Jurkat, Clone E6-1 (cell line): Measurements from ENCODE around the gene CGB7.
"Not testable (repeated sequence)": the region's sequence is repeated elsewhere in the genome, so short reads cannot be mapped to it uniquely, and the experiment has no call there.

Experiments
- DNase-seq: peaks from one replicate; pipeline ENCODE4 v3.0.0-alpha.2; 2011; ENCODE audit warnings: low read depth, low spot score
- H3K4me3 ChIP-seq: 2 replicates; pipeline ENCODE4 v1.5.1; 2011; ENCODE audit warnings: mild to moderate bottlenecking, low read length, control low read depth, moderate library complexity

CGB7 gene

DNA sequence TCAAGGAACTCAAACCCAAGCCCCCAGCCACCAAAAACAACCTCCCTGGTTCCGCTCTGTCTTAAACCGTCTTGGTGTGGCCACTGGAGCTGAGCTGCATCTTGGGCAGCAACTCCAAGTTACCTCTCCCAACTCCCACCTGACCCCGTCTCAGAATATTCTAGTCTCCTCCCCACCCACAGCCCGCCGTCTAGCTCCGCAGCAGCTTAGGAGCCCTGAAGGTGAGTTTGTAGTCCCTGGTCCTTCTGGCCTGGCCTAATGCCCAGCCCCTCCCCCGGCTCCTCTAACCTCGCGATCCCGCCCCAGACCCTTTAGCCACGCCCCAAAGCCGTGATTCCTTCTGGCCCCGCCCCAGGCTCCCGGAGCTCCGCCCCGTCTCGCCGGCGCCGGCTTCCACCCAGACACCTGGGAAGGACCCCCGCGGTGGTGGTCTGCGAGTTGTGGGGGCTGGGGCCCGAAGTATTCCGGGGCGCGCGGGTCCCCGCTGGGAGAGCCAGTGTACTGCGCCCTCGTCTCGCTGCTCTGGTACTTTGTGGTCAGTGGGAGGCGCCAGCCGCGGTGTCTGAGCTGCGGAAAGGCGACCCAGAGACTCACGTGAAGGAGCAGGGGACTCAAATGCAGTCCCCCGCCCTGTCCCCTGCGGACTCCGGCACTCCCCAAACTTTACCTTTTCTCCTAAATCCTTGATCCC is 38.2 kb downstream of the CGB7 start:
- DNase-seq: no peak
- H3K4me3 ChIP-seq: no peak overlapping the region

DNA sequence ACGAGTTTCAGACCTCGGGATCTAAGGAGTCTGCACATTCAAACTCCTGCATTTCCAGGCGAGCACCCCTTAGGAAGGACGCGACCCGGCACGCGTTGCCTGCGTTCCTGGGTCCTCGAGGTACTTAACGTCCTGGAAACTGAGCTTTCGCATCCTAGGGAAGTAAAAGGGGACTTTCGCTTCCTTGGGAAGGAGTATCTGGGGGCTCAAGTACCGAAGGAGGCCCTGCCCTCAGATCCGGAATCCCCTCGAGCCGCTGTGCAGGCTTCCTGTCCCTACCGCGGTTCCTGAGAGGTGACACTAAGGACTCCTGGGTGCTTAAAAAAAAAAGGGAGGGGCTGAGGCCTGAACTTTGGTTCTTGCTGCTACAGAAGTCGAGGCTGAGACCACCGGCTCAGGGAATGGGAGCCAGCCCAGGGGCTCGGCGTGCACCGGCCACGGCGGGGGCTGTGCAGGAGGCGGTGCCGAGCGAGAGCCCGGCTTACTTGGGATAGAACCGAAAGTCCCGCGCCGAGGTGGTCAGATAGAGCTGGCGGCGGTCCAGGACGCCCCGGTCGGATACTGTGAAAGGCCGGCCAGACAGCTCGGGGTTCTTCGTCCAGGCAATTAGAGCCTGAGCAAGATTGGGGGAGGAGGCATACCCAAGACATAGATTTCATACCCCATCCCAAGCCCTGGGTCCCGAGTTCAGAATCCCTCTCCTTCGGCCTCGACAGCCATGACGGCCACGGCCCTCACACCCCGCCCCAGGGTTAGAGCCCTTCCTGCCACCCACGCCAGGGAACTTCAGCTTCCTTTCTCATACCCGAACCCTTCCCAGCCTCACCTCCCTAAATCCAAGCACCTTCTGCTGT is 38.9 kb downstream of the CGB7 start:
- DNase-seq, H3K4me3 ChIP-seq: not testable (repeated sequence)

DNA sequence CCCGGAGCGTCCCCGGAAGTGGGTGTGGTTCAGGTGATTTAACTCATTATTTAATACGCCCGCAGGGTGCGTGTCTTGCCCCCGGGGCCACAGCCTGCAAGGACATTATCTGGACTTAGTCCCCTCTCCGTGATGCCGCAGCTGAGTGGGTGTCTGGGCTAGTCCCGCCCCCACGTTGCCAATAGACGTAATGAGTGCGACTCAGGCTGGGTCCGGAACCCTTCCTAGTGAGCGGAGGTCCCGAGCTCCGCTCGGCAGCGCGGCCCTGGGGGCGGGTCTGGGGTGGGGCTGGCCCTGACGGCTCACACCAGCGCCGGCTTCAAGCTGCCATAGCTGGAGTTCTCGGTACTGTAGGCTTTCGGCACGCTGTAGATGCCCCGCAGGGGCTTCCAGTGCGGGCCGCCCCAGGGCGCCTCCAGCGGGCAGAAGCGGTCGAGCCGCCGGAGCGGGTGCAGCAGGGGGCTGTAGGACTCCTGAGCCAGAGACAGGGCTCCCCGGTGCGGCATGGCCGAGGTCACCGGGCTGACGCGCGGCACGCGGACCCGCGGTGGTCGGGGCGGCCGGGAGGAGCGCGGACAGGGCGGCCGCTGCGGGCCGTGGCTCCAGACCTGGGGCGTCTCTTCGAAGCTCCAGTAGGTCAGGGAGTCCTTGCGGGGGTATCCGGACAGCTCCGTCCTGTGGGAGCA is 39.7 kb downstream of the CGB7 start:
- no peak overlapping the region for H3K4me3 ChIP-seq
- no peak for DNase-seq

DNA sequence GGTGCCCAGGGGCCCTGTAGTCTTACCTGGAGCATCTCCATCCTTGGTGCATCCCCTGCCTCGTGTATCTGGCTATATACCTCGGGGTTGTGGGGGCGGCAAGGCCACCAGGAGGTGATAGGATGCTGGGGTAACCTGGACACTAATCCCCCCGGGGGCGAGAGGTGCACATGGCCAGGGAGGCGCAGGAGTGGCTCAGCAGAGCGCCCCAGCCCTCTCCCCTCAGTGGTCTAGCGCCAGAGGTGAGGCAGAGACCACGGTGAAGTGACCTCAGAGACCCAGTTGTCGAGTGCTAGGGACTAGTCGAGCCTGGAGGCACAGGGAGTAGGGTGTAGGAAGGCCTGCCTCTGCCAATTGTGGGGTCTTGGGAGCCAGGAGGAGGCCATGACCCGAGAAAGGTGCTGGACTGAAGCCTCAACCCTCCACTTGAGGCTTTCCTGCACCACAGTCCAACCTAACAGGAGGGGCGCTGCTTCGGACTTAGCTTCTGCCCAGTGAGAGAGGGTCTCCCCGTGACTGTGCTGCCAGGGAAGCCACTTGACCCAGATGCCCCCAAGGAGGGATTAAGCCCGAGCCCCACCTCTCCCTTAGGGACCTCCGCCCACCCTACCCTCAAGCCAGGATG is 40.4 kb downstream of the CGB7 start, which contains the start of gene LHB:
LHB (minus strand) TSS at position 51 of the 625 bp plus-strand sequence; CDS start at position 41, 10 bp downstream.
- H3K4me3 ChIP-seq: no peak within 1 kb of the TSS
- DNase-seq: no peak

DNA sequence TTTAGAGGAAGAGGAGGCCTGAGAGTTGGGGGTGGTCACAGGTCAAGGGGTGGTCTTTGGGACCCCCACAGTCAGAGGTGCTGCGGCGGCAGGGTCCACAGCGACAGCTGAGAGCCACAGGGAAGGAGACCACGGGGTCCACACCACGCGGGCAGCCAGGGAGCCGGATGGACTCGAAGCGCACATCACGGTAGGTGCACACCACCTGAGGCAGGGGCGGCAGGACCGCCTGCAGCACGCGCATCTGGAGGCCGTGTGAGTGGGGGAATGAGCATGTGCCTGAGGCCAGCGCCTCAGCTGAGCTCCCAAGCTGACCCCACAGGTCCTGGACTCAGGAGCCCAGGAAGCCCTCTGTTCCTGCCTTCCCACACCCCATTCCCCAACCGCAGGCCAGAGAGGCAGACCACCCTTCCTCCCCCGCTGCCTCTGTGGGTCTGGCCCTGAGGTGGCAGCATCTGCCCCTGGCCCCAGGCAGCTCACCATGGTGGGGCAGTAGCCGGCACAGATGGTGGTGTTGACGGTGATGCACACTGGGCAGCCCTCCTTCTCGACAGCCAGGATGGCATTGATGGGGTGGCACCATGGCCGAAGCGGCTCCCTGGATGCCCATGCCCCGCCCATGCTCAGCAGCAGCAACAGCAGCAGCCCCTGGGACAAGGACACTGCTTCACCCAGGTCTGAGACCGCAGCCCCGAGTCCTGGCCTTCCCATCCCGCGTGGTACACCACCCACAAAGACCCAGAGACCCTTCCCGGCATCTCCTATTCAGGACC is 41.3 kb downstream of the CGB7 start:
- H3K4me3 ChIP-seq: no peak overlapping the region
- no peak for DNase-seq

DNA sequence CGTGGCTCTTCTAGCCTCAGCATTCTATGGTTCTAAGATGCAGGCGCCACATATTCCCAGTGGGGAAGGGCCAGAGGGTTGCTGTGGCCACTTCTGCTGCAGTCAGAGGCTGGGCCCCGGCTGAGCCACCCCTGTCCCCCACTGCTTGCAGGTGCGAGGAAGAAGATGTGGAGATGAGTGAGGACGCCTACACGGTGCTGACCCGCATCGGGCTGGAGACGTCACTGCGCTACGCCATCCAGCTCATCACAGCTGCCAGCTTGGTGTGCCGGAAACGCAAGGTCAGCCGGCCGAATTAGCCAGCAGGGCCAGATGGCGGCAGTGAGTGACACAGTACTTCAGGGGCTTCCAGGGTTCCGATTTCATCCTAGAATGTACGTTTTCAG is 42.7 kb downstream of the CGB7 start:
- no peak for DNase-seq
- H3K4me3 ChIP-seq: no peak overlapping the region

DNA sequence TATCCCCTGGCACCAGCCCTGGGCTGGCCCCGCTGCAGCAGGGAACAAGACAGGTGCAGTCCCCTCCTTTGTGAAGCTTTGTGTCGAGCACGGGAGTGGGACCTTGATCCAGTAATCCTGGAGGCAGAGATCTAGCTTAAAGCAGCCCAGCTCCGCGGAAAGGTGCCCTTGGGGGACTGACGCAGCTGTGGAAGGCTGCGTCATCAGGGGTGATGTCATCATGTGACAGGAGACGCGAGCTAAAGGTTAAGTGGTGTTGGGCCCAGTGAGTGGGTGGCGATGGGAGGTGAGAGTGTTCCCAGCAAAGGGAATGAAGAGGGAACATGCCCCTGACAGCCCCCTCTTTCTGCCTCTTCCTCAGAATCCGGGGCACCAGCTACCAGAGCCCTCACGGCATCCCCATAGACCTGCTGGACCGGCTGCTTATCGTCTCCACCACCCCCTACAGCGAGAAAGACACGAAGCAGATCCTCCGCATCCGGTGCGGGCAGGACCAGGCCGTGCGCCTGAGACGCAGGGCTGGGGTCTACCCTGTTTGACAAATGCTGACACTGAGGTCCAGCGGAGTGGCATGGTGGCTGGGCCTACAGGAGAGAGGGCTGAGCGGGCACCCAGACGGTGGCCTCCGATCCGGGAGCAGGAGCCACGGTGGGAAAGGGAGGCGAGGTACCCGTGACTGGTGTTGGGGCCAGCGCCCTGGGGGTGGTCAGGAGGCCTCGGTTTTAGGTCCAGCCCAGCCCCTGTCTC is 43.3 kb downstream of the CGB7 start:
- no peak for DNase-seq
- no peak overlapping the region for H3K4me3 ChIP-seq

DNA sequence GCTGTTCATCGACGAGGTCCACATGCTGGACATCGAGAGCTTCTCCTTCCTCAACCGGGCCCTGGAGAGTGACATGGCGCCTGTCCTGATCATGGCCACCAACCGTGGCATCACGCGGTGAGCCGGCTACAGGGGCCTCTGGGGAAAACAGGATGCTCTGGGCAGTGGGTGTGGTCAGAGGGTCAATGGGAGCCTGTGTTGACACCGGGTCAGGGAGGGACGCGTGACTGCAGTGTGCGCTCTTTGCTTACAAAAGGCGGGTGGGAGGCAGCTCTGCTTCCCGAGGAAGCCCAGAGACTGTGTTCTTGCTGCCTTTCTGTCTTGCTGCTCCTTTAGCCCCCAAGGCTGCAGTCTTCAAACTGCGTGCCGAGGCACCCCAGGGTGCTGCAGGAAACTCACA is 46.4 kb downstream of the CGB7 start:
- DNase-seq: no peak
- H3K4me3 ChIP-seq: no peak overlapping the region

DNA sequence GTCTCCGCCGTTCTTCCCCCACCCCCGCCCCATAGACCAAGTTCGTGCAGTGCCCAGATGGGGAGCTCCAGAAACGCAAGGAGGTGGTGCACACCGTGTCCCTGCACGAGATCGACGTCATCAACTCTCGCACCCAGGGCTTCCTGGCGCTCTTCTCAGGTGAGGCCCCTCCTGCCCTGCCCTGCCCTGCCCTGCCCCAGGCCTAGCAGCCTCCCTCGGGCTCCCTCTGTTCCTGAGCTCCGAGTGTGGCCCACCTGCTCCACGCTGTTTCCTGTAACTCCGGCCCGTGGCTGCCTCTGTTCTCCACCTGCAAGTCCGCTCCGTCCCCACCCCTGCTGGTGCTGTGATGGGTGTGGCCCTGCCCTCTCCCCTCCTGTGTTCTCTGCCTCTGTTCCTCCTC is 47.1 kb downstream of the CGB7 start:
- no peak overlapping the region for H3K4me3 ChIP-seq
- no peak for DNase-seq

DNA sequence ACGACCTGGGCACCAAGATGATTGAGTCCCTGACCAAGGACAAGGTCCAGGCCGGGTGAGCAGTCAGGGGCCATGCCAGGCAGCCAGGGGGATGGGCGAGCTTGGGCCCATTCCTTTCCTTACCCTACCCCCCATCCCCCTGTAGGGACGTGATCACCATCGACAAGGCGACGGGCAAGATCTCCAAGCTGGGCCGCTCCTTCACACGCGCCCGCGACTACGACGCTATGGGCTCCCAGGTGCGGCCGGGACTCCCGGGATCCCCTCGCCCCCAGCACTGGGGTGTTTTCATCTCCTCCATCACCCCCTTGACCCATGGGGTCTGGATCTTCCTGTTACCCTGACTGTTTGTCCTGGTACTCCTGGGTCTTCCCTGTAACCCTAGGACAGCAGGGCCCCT is 47.7 kb downstream of the CGB7 start:
- DNase-seq: no peak
- no peak overlapping the region for H3K4me3 ChIP-seq

DNA sequence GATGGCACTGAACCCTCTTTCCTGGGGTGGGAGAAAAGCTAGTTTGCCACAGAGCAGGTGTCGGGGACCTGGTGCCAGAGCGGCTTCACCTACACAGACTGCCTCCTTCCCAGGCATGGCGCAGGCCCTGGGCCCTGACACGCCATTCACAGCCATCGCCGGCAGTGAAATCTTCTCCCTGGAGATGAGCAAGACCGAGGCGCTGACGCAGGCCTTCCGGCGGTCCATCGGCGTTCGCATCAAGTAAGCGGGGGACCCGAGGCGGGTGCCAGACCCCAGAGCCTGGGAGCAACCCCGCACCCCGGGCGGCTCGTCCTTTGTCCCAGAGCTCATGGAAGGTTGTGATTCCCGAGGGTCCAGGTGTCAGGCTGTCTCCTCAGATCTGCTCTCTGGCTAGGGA is 50.6 kb downstream of the CGB7 start:
- no peak for DNase-seq
- H3K4me3 ChIP-seq: no peak overlapping the region

DNA sequence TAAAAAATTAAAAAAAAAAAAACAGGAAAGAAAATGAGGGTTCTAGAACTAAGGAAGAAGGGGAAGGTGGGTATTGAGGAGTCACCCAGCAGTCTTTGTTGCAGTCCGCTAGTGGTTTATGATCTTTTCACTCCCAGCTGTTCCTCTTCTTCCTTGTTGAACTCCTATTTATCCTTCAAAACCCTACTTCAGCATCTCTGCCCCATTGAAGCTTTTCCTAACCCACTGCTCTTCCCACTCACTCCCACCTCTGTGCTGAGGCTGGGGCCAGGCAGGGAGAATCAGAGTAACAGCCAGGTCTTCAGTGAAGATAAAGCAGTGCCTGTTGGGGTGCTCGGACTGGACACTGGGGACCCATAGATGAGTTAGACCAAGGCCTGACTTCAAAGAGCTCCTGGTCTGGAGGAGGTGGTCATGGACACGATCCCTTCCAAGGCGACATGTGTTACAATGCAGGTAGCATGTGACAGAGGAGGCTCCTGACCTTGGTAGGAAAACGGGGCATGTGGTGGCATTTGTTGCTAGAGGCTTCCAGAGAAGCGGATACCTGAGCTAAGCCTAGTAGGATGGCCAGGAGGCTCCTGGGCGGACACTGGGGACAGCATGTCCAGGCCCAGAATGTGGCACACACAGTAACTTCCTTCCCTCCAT is 52.5 kb downstream of the CGB7 start:
- no peak overlapping the region for H3K4me3 ChIP-seq
- DNase-seq: no peak
